OCI-LY3 (cell line): ENCODE measurements around the gene SDK2.

Experiments used
- EZH2phosphoT487 ChIP-seq: fragments of 200-600 bp; shearing (Covaris generic); IDR thresholded peaks from 2 replicates; pipeline ENCODE4 v1.6.1; 2018; ENCODE audit warnings: antibody characterized with exemption, mixed run types, low read depth
- TF ChIP-seq, protein P1 (sequence below): fragments of 200-600, 300-600 bp; sonication (generic); IDR thresholded peaks from 2 replicates; pipeline ENCODE4 v1.5.1; 2014; ENCODE audit warnings: antibody characterized with exemption, low read length, low read depth

DNA sequence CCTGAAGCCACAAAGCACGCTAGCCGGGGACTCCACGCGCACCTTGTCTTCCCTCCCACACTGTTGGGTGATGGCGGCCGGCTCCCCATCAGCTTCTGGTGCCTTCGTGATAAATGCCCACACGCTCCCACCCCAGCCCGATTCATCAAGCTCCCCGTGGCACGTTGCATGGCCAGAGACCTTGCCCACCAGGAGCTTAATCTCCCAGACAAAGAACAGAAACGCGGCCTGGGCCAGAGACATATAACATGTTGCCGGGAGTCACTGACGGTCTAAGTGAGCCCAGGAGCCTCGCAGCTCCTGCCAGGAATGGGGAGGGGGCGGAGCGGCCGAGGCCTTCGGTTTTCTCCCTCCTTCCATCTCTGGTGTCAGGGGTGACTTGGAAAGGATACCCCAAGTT lies 93.1 kb downstream of the SDK2 start:
- TF ChIP-seq, protein P1, sequence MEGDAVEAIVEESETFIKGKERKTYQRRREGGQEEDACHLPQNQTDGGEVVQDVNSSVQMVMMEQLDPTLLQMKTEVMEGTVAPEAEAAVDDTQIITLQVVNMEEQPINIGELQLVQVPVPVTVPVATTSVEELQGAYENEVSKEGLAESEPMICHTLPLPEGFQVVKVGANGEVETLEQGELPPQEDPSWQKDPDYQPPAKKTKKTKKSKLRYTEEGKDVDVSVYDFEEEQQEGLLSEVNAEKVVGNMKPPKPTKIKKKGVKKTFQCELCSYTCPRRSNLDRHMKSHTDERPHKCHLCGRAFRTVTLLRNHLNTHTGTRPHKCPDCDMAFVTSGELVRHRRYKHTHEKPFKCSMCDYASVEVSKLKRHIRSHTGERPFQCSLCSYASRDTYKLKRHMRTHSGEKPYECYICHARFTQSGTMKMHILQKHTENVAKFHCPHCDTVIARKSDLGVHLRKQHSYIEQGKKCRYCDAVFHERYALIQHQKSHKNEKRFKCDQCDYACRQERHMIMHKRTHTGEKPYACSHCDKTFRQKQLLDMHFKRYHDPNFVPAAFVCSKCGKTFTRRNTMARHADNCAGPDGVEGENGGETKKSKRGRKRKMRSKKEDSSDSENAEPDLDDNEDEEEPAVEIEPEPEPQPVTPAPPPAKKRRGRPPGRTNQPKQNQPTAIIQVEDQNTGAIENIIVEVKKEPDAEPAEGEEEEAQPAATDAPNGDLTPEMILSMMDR = no peak
- TF ChIP-seq EZH2phosphoT487 = no peak
